Kidney epithelial cell (primary cell): ENCODE results near the gene FBLN5. TPM values are rescaled to one million over a fixed set of nuclear protein-coding genes. Genes with fewer than 3 reads are reported as not detected.

ENCODE experiments used
- DNase-seq: peaks from one replicate; pipeline ENCODE4 v3.0.0-alpha.2; 2010; ENCODE audit warnings: low read depth
- H3K27me3 ChIP-seq: 2 replicates; pipeline ENCODE4 v1.6.0; 2011; ENCODE audit warnings: low read length; ENCODE audit not compliant: control insufficient read depth, insufficient read depth
- H3K36me3 ChIP-seq: 2 replicates; pipeline ENCODE4 v1.5.1; 2011; ENCODE audit warnings: low read length; ENCODE audit not compliant: control insufficient read depth, insufficient read depth
- H3K4me3 ChIP-seq: 2 replicates; pipeline ENCODE4 v1.5.1; 2011; ENCODE audit warnings: low read depth, mild to moderate bottlenecking, control low read depth, low read length
- CTCF ChIP-seq: IDR thresholded peaks from 2 replicates; pipeline ENCODE4 v1.5.1; 2011; ENCODE audit warnings: mild to moderate bottlenecking, moderate library complexity, low read length, control low read depth, inconsistent platforms; ENCODE audit not compliant: insufficient read depth, poor library complexity, severe bottlenecking
- total RNA-seq: library from RNA; depleted of rRNA; stranded (reverse); fragments of >200 nt; gene quantifications from 2 replicates; pipeline ENCODE4 v1.2.3, GENCODE V29; 2015

FBLN5 gene
- total RNA-seq, 1 donor from 2014 or later, result 4.8 TPM

GRCh38 chr14:91964724-91965123 is 17.2 kb upstream of the FBLN5 start:
- no peak for TF ChIP-seq CTCF
- H3K36me3 ChIP-seq, result no peaks in the 10 kb centered on the region
- no peaks in the 10 kb centered on the region for H3K27me3 ChIP-seq
- no peak for DNase-seq
- no peak overlapping the region for H3K4me3 ChIP-seq

GRCh38 chr14:91964011-91964410 is 16.5 kb upstream of the FBLN5 start:
- no peak for DNase-seq
- TF ChIP-seq CTCF, result no peak
- H3K4me3 ChIP-seq, result no peak overlapping the region
- H3K36me3 ChIP-seq, result no peaks in the 10 kb centered on the region
- no peaks in the 10 kb centered on the region for H3K27me3 ChIP-seq

GRCh38 chr14:91963465-91963864 is 16.0 kb upstream of the FBLN5 start:
- TF ChIP-seq CTCF, result no peak
- H3K27me3 ChIP-seq, result no peaks in the 10 kb centered on the region
- no peaks in the 10 kb centered on the region for H3K36me3 ChIP-seq
- no peak for DNase-seq
- H3K4me3 ChIP-seq, result no peak overlapping the region

- no peak for DNase-seq
- no peak overlapping the region for H3K4me3 ChIP-seq
- TF ChIP-seq CTCF, result no peak
- H3K36me3 ChIP-seq, result no peaks in the 10 kb centered on the region
- no peaks in the 10 kb centered on the region for H3K27me3 ChIP-seq
These were observed 14.1 kb upstream of the FBLN5 start for GRCh38 chr14:91961297-91962220.

GRCh38 chr14:91957876-91958313 is 10.4 kb upstream of the FBLN5 start:
- Histone ChIP-seq H3K27me3 (no peaks in the 10 kb centered on the region), H3K36me3 (no peaks in the 10 kb centered on the region), H3K4me3 (no peak overlapping the region)
- DNase-seq, result no peak
- no peak for TF ChIP-seq CTCF
